HG03378 (cell line): ENCODE results near the gene LINGO4.
A peak's percentile ranks its signal among the peaks of the same experiment; 100 is the strongest.

Experiments
- ATAC-seq: cut with Tn5 transposase; IDR thresholded peaks from one replicate; pipeline ENCODE4 v1.9.1; 2021; ENCODE audit warnings: mild to moderate bottlenecking, moderate library complexity; ENCODE audit not compliant: unreplicated experiment

LINGO4 gene

GRCh38 chr1:151814971-151815545 lies 9.8 kb upstream of the LINGO4 start:
- no peak for ATAC-seq

- no peak for ATAC-seq
Observed at GRCh38 chr1:151814426-151814825, 9.2 kb upstream of the LINGO4 start.

GRCh38 chr1:151813271-151813977 lies 8.2 kb upstream of the LINGO4 start:
- ATAC-seq = no peak

GRCh38 chr1:151811181-151811580 lies 6.0 kb upstream of the LINGO4 start:
- no peak for ATAC-seq

DNA sequence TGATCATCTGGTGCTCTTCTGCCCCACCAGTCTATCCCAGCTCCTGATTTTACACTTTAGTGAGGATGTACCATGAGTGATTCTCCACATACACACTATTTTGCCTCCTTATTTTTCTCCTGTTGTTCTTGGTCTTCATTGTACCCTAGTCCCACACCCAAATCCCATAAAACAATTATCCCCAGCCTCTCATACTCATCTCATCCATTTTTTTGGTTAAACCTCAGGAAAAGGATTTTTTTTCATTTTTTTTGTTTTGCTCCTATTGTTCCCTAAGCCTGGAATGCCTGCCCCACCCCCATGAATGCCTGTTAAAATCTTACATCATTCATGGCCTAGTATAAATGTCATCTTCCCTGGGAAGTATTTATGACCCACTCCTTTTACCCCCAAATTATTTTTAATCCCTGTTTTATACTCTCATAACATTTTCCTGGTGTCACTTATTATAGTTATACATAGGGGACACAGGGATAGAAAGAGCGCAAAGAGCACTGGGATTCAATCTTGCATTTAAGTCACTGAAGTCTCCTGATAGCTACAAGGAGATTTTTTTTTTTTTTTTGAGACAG lies 4.9 kb upstream of the LINGO4 start:
- no peak for ATAC-seq

GRCh38 chr1:151809290-151809984 lies 4.2 kb upstream of the LINGO4 start:
- ATAC-seq = no peak

- ATAC-seq = no peak
Observed at GRCh38 chr1:151807766-151808165, 2.5 kb upstream of the LINGO4 start.

DNA sequence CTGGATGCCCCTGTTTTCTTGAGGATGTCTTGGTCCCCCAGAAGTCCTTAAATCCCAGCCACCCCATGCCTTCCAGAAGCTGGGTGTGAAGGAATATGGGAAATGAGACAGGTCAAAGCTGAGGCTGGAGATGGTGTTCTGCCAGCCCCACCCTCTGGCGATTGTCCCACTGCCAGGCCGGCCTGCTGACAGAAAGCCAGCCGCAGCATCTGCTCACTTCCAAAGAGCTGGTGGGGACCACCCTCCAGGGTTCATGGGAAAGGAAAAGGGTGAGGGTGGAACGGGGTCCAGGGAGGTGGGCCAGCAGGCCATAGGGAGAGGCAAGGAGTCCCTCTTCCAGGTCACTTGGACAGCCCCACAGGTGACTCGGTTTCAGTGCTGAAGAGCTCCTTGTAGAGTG lies 1.9 kb upstream of the LINGO4 start:
- no peak for ATAC-seq

- ATAC-seq = no peak
Observed at GRCh38 chr1:151806170-151806569, 951 bp upstream of the LINGO4 start.

- no peak for ATAC-seq
Observed at GRCh38 chr1:151803915-151804314, 1.3 kb downstream of the LINGO4 start.

GRCh38 chr1:151803164-151803563 lies 2.1 kb downstream of the LINGO4 start:
- no peak for ATAC-seq

GRCh38 chr1:151802372-151802771 lies 2.8 kb downstream of the LINGO4 start:
- no peak for ATAC-seq

DNA sequence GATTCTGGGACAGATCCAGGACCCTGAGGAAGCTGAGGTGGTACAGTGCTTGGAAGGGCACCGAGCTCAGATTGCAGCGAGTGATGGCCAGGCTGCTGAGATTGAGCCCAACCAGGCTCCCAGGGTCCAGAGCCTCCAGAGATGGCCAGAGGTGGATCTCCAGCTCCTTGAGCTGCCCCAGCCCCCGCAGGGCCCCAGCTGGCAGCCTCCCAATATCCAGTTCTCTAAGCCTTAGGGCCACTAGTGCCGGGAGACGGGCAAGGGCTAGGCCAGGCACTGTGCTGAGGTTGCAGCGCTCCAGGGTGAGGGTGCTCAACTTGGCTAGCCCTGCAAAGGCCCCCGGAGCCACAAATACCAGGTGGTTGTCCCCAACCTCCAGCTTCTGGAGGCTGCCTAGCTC lies 3.4 kb downstream of the LINGO4 start:
- ATAC-seq = no peak

- ATAC-seq = no peak
Observed at GRCh38 chr1:151801310-151801820, 3.9 kb downstream of the LINGO4 start.

- no peak for ATAC-seq
Observed at GRCh38 chr1:151800830-151801229, 4.4 kb downstream of the LINGO4 start.

DNA sequence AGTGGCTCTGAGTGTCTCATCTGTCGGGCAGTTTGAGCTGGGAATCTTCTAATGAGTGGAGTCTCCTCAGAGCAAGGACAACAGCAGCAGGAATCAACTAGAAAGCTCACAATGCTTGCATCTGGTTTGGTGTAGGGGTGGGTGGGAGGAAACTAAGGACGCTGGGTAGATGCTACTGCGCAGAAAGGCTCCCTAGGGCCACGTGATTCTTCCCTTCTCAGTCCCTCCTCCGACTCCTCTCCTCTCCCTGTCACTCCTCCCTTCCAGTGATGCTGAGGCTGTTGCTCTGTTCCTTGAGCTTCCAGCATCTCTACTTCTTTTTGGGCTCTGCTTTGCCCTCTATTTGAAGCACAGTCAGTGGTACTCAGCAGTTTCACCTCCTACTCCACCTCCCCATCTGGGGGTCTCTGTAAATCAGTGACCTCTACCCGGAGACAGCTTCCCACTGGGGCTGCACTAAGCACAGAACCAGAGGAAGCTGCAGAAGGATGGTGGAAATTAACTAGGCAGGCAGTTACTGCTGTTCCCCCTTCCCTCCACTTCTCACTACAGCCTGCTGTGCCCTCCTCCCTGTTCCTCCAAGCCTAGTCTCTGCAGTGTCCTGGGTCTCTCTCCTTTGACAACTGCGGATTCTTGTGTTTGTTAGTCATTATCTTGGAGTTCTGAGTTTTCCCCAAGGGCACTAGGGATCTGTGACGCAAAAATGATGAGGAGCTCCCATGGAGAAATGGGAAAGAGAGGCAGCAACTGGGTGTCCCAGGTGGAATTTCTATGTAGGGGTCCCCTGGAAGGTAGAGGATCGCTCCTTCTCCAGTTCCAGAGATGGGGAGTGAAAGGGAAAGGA lies 5.8 kb downstream of the LINGO4 start:
- ATAC-seq = no peak

DNA sequence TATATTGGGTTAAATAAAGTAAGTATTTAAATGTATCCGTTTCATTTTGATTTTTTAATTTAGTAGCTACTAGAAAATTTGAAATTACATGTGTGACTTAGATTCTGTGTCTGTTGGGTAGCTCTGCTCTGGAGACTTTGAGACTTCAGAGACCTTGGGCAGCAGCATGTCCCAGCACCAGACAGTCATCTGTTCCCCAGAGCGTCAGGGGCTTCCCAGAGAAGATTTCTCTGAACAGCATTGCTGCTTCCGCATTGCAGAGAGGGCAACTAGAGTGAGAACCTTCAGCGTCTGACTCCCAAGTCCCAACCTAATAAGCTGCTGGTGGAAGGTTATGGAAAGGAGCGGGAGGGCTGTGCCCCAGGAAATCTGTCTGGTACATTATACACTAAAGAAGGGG lies 6.6 kb downstream of the LINGO4 start:
- no peak for ATAC-seq

GRCh38 chr1:151790940-151791651 lies 14.1 kb downstream of the LINGO4 start:
- no peak for ATAC-seq

DNA sequence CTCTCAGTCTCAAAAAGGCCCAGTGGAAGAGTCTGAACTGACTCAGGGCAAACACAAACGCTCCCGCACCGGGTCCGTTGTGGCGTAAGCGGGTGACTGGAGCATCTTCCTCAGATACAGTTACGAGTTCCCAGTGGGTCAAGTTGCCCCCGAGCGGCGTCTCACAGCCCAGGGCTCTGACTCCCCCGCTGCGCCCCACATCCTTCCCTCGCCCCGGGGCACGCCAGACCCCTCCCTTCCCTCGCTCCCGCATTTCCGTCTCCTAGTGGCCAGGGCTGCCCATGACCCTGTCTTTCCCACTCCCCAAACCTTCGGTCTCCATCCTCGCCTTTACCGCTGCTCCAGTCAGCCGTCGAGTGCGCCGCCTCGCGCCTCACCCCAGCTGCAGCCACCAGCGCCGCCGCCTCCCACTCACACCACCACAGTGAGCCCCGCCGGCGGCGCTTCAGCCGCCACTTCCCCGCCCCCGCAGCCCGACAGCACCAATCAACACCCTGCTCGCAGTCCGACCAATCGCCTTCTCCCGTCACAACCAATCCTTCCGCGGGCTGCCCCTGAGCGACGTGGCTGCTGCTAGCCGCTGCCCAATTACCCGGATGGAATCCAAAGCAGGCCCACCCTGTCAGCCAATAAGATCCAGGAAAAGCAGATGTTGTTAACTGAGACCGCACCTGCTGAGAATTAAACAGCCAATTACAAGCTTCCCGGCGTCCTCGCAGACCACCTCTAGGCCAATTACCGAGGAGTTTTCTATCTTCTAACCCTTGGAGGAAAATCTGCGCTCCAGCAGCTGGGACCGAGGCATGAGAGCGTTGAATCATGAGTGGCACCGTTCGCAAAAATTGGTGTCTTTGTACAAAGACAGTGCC lies 14.9 kb downstream of the LINGO4 start, which contains the start of gene TDRKH:
TSS of gene TDRKH (minus strand) at position 430 of the 869 bp plus-strand sequence. CDS start 7,478 bp downstream, outside the sequence.
- peak; percentile 96 for ATAC-seq
